Measurements from ENCODE around the gene ZBTB48.

ZBTB48 gene

DNA sequence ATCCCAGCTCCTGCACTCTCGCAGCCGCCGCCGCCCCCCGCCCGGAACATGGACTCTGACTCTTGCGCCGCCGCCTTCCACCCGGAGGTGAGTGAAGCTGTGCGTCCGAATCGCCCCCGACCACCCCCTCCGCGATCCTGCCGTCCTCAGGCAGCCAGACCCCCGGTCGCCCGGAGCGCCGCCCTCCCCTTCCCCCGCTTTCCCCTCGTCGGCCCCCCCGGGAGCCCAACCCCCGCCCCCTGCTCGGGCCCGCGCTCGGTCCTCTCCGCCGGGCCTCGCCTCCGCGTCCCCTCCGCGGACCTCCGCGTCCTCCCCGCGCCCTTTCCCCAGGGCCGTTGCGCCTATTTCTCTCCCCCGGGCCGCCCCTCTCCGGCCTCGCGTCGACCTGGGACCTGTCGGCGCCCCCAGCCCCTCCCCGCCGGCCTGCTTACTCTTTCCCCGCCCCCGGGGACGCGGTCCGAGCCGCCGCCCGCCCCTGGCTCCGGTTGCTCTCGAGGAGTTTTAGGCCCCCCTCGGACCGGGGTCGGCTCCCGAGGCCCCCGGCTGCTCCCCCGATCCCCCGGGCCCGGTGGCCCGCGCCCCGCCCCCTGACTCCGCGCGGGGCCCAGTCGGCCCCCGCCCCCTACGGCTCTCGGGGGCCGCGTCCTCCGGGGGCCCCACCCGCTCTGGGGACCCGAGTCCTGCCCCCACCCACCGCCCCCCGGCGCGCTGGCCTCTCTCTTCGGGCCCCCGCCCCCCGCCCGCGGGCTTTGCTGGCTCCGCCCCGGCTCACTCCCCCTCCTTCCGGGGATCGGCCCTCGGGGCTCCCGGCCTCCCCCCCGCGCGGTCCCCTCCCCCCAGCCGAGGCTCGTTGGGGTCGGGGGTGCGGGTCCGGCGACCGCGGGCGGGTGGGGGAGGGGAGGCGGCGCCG, 34.5 kb downstream of the ZBTB48 start:
- peak; percentile 43 to 62 for DNase-seq

DNA sequence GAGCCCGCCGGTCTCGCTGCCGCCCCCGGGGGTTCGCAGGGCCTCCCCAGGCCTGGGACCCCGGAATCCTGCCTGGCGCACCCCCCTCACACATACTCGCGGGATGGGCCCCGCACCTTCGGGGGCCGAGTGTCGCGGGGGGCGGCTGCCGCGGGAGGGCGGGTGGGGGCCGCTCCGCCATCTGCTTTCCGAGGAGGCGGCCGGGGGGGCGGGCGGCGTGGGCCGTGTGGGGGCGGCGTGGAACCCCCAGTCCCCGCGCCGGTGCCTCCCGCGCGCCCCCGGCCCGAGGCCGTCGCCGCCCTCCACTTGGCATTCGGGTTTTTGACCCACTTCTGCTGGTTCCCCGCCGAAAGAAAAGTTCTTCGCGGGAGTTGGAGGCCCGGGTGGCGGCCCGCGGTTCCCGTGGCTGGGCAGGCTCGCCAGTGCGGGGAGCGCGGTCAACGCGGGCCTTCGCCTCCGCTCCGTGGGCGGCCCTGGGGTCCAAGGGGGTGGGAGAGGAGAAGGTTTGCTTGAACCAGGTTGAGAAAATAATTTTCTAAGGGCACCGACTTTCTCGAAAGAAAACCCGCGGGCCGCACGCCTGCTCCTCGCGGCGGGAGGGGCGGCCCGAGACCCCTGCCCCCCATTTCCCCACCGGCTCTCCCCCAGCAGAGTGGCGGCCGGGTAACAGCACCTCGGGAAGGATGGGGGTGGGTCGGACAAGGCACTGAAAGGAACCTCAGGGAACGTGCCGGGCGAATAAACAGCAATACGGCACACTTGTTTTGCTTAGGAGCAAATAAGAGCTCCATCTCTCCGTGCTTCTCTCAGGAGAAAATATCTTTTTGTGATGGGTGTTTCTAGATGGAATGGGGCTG, 35.4 kb downstream of the ZBTB48 start:
- peak in 1 of 2 donors; percentile 22 for DNase-seq

DNA sequence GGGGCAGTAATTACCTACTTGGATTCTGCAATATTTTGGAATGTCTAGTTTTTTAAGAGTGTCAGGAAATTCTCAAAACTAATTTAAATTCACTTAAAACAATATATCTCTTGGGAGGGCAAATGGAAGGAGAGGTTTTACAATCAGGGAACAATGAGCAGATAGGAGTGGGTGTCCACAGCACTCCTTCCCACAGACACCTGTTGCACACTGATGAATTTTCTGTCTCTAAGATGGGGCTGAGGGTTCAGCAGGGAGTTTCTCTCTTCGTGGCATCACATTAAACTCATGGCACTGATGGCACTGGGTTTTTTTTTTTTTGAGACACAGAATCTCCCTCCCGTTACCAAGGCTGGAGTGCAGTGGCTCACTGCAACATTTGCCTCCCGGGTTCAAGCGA, 39.3 kb downstream of the ZBTB48 start:
- no peak for DNase-seq

DNA sequence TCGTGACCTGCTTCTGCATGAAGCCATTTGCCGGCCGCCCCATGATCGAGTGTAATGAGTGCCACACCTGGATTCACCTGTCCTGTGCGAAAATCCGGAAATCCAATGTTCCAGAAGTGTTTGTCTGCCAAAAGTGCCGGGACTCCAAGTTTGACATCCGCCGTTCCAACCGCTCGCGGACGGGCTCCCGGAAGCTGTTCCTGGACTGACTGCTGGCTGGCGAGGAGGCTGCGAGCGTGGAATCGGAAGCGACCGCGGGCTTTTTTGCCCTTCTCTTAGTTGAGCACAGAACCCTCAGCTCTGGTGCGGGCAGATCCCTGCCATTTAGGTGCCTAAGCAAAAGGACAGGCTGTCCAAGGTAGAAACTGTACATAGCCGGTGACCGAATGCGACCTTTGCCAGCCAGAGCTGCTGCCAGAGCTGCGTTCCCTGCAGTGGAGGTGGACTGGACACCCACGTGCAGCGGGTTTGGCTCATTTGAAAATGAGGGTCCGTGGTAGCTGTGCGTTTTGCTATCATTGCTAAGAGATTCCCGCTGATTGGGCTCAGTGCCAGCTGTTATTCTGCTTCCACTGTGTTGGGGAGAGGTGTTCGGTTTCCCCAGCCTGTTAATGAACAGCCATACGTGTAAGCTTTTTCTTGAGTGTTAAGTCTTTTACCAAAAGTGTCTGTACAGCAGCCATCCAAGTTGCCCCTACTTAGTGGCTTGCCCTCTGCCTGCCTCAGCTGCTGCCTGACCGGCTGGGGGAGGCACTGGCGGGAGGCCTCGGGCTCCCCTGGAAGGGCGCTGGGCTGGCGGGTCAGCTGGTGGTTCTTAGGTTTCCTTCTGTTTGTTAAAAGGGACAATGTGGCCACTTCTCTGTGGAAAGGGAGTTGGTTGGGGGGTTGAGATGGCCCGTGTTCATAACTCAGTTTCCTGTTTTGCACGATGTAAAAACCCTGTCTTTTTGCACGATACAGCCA, 41.9 kb downstream of the ZBTB48 start:
- no peak for DNase-seq

GRCh38 chr1:6622396-6623152, 42.8 kb downstream of the ZBTB48 start:
- DNase-seq: no peak

- DNase-seq: no peak
Observed at GRCh38 chr1:6623269-6623965, 43.6 kb downstream of the ZBTB48 start.

DNA sequence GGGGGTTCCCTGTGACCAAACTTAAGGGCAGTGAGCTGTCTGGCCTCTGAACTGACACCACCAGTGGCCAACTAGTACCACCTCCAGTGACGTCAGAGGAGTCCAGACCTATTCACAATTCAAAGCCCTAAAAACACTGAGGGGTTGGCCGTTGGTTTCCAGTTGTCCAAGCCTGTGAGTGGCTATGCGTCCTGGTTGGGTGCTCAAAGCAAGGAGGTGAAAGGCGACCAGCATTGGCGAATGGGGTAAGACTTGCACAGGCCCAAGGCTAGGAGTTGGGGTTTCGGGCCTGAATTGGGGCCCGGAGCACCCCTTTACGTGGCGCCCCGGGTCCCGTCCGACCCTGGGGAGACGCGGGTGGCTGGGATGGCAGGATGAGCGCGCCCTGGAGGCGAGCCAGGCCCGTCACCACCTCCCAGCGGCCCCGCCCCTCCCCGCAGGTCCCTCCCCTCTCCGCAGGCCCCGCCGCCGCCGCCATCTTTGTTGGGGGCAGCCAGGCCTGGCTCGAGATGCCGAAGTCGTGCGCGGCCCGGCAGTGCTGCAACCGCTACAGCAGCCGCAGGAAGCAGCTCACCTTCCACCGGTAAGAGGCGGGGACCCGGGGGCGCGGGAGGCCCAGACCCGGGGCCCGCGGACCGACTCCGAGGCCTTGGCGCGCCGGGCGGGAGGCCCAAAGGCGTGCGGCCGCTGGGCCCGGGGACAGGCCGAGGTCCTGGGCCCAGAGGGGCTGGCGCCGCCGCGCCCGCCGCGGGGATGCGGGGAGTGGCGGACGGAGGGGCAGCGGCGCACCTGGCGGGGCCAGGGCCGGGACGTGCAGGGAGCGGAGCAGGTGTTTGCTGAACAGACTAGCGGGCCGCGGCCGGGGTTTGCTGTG, 45.2 kb downstream of the ZBTB48 start, which contains the start of gene THAP3:
Gene THAP3, plus strand, starts transcription at position 159 of the 874 bp plus-strand sequence. Its CDS starts 351 bp downstream, at position 510.
- peak; percentile 88 to 92 for DNase-seq

GRCh38 chr1:6625584-6626149, 45.9 kb downstream of the ZBTB48 start:
- no peak for DNase-seq

- no peak for DNase-seq
Observed at GRCh38 chr1:6627031-6627430, 47.2 kb downstream of the ZBTB48 start.

DNA sequence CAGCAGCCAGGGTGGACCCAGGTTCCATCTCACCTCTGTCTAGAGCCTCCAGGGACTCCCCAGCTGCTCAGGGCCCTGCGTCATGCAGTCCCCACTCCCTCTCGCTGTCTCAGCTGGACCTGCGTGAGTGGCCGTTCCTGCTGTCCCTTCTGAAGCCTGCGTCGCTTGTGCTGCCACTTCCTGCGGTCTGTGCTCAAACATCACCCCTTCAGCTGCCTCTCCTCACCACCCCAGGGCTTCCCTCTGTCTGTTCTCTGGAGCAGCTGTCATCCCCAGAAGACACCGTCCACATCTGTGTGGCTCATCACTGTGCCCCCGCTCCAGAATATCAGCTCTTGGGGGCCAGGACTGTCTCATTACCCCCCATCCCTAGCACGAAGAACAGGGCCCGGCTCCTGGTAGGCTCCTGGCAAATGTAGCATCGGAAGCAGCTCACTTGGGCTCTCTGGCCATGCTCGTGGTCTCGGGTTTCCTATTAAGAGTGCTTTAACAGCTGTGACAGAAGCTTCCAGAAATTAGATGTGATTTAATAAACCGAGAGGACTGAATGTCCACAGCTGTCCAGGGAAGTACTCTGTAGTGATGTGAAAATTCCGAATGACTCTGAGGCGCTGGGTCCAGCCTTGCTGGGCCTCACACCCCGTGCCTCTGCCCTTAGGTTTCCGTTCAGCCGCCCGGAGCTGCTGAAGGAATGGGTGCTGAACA, 48.2 kb downstream of the ZBTB48 start:
- DNase-seq: no peak

DNA sequence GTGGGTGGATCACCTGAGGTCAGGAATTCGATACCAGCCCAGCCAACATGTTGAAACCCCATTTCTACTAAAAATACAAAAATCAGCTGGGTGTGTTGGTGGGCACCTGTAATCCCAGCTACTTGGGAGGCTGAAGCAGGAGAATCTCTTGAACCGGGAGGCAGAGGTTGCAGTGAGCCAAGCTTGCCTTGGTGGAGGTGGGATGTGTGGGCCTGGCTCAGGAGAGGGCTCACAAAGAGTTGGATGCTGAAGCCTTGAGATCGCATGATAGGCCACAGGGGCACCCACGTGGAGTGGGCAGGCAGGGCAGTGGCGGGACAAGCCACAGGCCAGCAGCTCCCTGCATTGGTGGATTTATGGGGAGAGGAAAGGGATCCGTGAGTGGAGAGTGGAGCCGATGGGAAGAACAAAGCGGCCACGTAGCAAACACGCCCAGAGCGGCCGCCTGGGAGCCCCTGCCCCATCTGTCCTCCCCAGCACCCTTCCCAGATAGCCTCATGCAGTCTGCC, 49.2 kb downstream of the ZBTB48 start:
- DNase-seq: no peak

DNA sequence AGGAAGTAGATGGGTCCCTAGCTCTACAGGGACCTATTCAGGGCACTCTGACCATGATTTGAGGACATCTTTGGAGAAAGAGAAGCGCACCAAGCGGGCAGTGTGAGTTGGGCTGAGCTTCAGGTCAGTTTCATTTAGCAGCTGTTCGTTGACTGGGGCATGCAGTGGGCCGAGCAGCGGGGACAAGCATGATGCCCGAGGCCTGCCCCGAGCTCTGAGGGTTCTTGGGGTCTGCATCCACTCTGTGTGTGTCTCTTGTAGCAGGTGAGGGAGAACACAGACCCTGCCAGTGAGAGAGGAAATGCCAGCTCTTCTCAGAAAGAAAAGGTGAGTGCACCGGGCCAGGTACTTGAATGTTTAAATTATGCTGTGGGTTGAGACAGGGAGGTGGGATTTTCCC, 50.2 kb downstream of the ZBTB48 start:
- no peak for DNase-seq

DNA sequence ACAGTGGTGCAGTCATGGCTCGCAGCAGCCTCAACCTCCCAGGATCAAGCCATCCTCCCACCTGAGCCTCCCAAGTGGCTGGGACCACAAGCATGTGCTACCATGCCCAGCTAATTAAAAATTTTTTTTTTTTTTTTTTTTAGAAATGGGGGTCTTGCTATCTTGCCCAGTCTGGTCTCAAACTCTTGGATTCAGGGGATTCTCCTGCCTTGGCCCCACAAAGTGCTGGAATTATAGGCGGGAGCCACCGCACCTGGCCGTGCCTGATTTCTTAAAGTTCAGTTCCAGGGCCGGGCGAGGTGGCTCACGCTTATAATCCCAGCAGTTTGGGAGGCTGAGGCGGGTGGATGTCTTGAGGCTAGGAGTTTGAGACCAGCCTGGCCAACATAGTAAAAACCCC, 51.3 kb downstream of the ZBTB48 start:
- no peak for DNase-seq

DNA sequence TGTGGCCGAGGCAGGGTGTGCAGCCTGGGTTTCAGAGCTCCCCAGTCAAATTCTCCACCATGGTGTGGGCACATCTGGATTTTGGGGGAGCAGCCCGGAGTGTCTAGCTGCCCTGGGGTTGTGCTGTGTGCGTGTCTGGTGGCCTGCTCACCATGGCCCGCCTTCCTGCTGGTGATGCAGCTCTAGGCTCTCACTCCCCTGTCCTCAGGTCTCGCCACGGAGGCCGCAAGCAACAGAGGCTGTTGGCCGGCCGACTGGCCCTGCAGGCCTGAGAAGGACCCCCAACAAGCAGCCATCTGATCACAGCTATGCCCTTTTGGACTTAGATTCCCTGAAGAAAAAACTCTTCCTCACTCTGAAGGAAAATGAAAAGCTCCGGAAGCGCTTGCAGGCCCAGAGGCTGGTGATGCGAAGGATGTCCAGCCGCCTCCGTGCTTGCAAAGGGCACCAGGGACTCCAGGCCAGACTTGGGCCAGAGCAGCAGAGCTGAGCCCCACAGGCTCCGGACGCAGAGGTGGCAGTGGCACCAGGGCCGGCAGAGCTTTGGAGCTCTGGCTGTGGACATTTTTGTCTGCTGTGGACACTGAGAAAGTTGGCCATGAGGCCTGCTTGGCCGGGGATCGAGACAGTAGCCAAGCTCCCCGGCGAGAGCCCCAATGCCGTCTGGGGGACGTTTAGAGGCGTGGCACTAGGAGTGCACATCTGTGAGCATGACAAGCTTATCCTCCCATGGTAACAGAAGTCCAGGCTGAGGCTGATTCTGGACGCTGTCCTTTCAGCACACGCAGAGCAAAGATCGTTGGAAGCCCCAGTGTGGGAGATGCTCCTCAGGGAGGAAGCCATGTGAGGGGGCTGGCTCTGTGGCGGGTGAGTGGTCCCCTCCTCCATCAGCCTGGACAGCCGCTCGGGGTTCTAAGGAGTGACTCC, 53.1 kb downstream of the ZBTB48 start:
- DNase-seq: no peak

GRCh38 chr1:6634371-6635052, 54.7 kb downstream of the ZBTB48 start:
- peak; percentile 34 to 42 for DNase-seq

DNA sequence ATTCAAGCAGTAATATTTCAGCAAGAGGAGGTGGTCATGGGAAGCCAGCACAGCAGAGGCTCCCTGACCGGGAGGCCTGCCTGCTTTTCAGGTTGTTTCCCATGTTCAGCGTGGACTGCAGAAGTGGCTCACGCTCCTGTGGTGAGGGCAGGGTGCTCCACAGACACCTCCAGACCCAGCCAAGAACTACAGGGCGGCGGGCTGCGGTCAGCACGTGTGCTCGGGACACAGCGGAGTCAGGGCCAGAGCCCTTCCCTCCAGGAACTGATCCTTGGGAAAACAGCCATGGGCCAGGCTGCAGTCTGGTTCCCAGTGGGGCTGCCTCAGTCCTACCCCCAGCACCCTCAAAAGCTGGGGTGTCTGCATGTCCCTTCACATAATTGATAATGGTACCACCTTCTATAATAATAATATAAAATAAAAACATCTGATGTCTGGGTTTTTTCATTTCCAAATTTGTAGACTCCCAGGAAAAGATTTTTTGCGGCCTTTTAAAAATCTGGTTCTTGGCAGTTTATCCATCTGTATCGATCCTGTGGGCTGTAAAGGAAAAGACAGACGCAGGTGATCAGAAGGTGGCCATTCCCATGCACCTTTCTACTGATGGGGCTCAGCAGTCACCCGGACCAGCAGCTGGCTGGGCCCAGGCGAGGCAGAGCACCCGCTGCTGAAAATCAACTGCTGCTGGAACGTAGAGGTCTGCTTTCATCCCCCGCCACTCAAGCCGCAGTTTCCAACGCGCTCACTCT, 55.5 kb downstream of the ZBTB48 start:
- no peak for DNase-seq

Measured in CD4-positive, alpha-beta T cell treated with Interleukin-1 beta for 1 hour (primary cell).